ENCODE data around the gene CFAP221. TPM values are rescaled to one million over a fixed set of nuclear protein-coding genes. Genes with fewer than 3 reads are reported as not detected.

The CFAP221 gene
- total RNA-seq, 1 experiment from 2014 or later = 0.20 TPM

DNA sequence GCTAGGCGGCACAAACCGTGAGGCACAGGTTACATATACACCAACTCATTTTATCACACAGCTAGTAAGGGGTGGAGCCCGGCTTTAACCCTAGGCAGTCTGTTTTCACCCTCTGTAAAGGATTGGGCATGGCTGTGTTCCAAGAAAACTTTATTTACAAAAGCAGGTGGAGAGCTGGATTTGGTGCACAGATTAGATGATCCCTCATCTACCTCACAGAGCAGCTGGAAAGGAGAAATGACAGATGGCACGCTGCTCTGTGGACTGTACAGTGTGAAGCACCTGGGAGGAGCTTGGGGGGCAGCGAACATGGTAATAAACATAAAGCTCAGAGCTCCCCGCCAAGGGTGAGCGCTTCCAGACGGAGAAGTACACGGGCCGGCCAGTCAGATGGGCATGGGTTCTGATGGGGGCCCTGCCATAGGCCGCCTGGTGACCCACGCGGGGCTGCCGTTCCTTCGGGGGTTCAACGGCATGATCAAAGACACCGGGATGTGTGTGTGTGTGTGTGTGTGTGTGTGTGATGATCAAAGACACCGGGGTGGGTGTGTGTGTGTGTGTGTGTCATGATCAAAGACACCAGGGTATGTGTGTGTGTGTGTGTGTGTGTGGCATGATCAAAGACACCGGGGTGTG is 133.9 kb downstream of the CFAP221 start:
- no peak overlapping the region for H3T11ph ChIP-seq (ENCODE audit: low read length)
- H3K4me3 Mint-ChIP-seq = peak overlapping the region; percentile 25 to 45; a peak in 4 of 5 replicates
- H3K9me3 Mint-ChIP-seq = peaks cover 0 to 3% of the 10 kb centered on the region in 2 experiments; a peak in 1 of 5 replicates
- H2BK5ac ChIP-seq (ENCODE audit: insufficient read length, low read length) = no peak overlapping the region
- H3K18ac ChIP-seq (ENCODE audit: insufficient read length, low read depth, low read length) = no peak overlapping the region
- H3K27me3 ChIP-seq (ENCODE audit: insufficient read depth, low read length) = no peaks in the 10 kb centered on the region
- H3K27ac ChIP-seq (ENCODE audit: insufficient read length, low read depth, low read length) = no peak overlapping the region
- H4K20me1 ChIP-seq (ENCODE audit: control insufficient read depth, insufficient read depth, insufficient read length) = no peaks in the 10 kb centered on the region
- H3K23me2 ChIP-seq (ENCODE audit: insufficient read length, low read depth, low read length, poor library complexity, severe bottlenecking) = peaks cover 7% of the 10 kb centered on the region
- H3K79me2 ChIP-seq (ENCODE audit: insufficient read depth, low read length) = peaks cover 8% of the 10 kb centered on the region; the same call in 1 of the 2 replicates
- DNase-seq = peak; percentile 27
- no peak overlapping the region; a peak in 1 of 7 replicates for H3K27ac Mint-ChIP-seq
- H3K4me1 ChIP-seq (ENCODE audit: insufficient read depth, low read length) = peaks cover 4% of the 10 kb centered on the region
- no peak overlapping the region for H3K23ac ChIP-seq (ENCODE audit: insufficient read length, low read depth, low read length)
- WGBS (ENCODE audit: extremely low coverage, insufficient read length, low lambda C conversion rate) = no CpG with 5 or more reads among the region's 19 CpGs
- no peak overlapping the region for H3K9ac ChIP-seq (ENCODE audit: extremely low read depth, insufficient read length, low read length)
- H3K14ac ChIP-seq (ENCODE audit: insufficient read depth, low read length) = no peak overlapping the region
- no peak overlapping the region for H3K4me2 ChIP-seq (ENCODE audit: insufficient read depth, insufficient read length, low read length)
- H3K4me1 Mint-ChIP-seq = peaks cover 35 to 38% of the 10 kb centered on the region in 2 experiments
- no peak overlapping the region for H3K4ac ChIP-seq (ENCODE audit: low read depth, low read length)
- H4K8ac ChIP-seq (replicated peaks; ENCODE audit: insufficient read length, low read depth, low read length) = no peak overlapping the region
- H4K91ac ChIP-seq (ENCODE audit: insufficient read length, low read depth, low read length) = no peak overlapping the region
- H3K56ac ChIP-seq (ENCODE audit: insufficient read length, low read depth, low read length) = no peak overlapping the region
- no peak overlapping the region for H2BK120ac ChIP-seq (ENCODE audit: low read depth, low read length, poor library complexity, severe bottlenecking)
- H2BK12ac ChIP-seq (ENCODE audit: insufficient read length, low read depth, low read length) = no peak overlapping the region
- TF ChIP-seq, protein P1, sequence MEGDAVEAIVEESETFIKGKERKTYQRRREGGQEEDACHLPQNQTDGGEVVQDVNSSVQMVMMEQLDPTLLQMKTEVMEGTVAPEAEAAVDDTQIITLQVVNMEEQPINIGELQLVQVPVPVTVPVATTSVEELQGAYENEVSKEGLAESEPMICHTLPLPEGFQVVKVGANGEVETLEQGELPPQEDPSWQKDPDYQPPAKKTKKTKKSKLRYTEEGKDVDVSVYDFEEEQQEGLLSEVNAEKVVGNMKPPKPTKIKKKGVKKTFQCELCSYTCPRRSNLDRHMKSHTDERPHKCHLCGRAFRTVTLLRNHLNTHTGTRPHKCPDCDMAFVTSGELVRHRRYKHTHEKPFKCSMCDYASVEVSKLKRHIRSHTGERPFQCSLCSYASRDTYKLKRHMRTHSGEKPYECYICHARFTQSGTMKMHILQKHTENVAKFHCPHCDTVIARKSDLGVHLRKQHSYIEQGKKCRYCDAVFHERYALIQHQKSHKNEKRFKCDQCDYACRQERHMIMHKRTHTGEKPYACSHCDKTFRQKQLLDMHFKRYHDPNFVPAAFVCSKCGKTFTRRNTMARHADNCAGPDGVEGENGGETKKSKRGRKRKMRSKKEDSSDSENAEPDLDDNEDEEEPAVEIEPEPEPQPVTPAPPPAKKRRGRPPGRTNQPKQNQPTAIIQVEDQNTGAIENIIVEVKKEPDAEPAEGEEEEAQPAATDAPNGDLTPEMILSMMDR (conservative IDR thresholded peaks at IDR 0.05) = no peak
- peaks cover 23 to 28% (median 27%) of the 10 kb centered on the region in 3 experiments for H3K36me3 Mint-ChIP-seq (ENCODE audit: insufficient read depth in 1 of 3, low read depth in 3 of 3)
- no peak overlapping the region for H2BK15ac ChIP-seq (ENCODE audit: low read depth, low read length)
- H2AFZ ChIP-seq (ENCODE audit: low read length) = no peak overlapping the region
- no peaks in the 10 kb centered on the region for H3K9me3 ChIP-seq (ENCODE audit: control insufficient read depth, low read depth, low read length)
- no peaks in the 10 kb centered on the region for H3K27me3 Mint-ChIP-seq (ENCODE audit: low read depth)
- peaks cover 3% of the 10 kb centered on the region for H3K79me1 ChIP-seq (ENCODE audit: insufficient read depth, low read depth, low read length, poor library complexity, severe bottlenecking)
- H2AK5ac ChIP-seq (ENCODE audit: insufficient read length, low read length) = no peak overlapping the region
- H2BK20ac ChIP-seq (ENCODE audit: low read depth, low read length, poor library complexity, severe bottlenecking) = no peak overlapping the region
- H4K5ac ChIP-seq (ENCODE audit: insufficient read length, low read depth, low read length) = no peak overlapping the region

All from H9 (cell line).